Activated gamma-delta T cell treated with Interleukin-2 at 50 U/mL for 16 hours (primary cell): ENCODE data around the gene SELPLG.
"Not testable (repeated sequence)": the region's sequence is repeated elsewhere in the genome, so short reads cannot be mapped to it uniquely, and the experiment has no call there.

Source experiments
- DNase-seq: peaks from one replicate; pipeline ENCODE4 v3.0.0-alpha.2; 2020

SELPLG gene

GRCh38 chr12:108602209-108602705, 31.4 kb downstream of the SELPLG start:
- no peak for DNase-seq

- DNase-seq = no peak
Observed at GRCh38 chr12:108600702-108601007, 33.0 kb downstream of the SELPLG start.

- no peak for DNase-seq
Observed at GRCh38 chr12:108599948-108600701, 33.6 kb downstream of the SELPLG start.

GRCh38 chr12:108599541-108599940, 34.2 kb downstream of the SELPLG start:
- DNase-seq = no peak

- no peak for DNase-seq
Observed at GRCh38 chr12:108598553-108599250, 35.0 kb downstream of the SELPLG start.

- DNase-seq = no peak
Observed at GRCh38 chr12:108597559-108598471, 35.9 kb downstream of the SELPLG start, which contains the start of gene TMEM119. TSS of gene TMEM119 (minus strand) at chr12:108598084. CDS start at chr12:108592383, 5,701 bp downstream.

- no peak for DNase-seq
Observed at GRCh38 chr12:108596854-108597558, 36.7 kb downstream of the SELPLG start.

GRCh38 chr12:108595711-108596647, 37.7 kb downstream of the SELPLG start:
- no peak for DNase-seq

GRCh38 chr12:108594960-108595710, 38.6 kb downstream of the SELPLG start:
- no peak for DNase-seq

GRCh38 chr12:108594323-108594903, 39.3 kb downstream of the SELPLG start:
- no peak for DNase-seq

- DNase-seq = no peak
Observed at GRCh38 chr12:108592033-108592909, 41.4 kb downstream of the SELPLG start.

- no peak for DNase-seq
Observed at GRCh38 chr12:108591267-108591980, 42.3 kb downstream of the SELPLG start.

GRCh38 chr12:108590463-108590862, 43.2 kb downstream of the SELPLG start:
- not testable (repeated sequence) for DNase-seq

GRCh38 chr12:108589840-108590229, 43.9 kb downstream of the SELPLG start:
- DNase-seq = no peak

- DNase-seq = no peak
Observed at GRCh38 chr12:108589028-108589839, 44.5 kb downstream of the SELPLG start.

- DNase-seq = no peak
Observed at GRCh38 chr12:108587826-108588225, 45.9 kb downstream of the SELPLG start.

GRCh38 chr12:108586306-108586705, 47.4 kb downstream of the SELPLG start:
- DNase-seq = no peak

GRCh38 chr12:108585864-108586263, 47.8 kb downstream of the SELPLG start:
- no peak for DNase-seq
